NCI-H1105 treated with DMSO at 0.1 percent for 48 hours (cell line): Measurements from ENCODE around the gene SUPT3H.
"Not testable (repeated sequence)": the region's sequence is repeated elsewhere in the genome, so short reads cannot be mapped to it uniquely, and the experiment has no call there.

Experiments
- DNase-seq: peaks from one replicate; lab custom pipeline; 2025; lab: John Stamatoyannopoulos, UW

Gene SUPT3H

GRCh38 chr6:45255434-45255833 is 122.3 kb downstream of the SUPT3H start:
- DNase-seq = no peak

DNA sequence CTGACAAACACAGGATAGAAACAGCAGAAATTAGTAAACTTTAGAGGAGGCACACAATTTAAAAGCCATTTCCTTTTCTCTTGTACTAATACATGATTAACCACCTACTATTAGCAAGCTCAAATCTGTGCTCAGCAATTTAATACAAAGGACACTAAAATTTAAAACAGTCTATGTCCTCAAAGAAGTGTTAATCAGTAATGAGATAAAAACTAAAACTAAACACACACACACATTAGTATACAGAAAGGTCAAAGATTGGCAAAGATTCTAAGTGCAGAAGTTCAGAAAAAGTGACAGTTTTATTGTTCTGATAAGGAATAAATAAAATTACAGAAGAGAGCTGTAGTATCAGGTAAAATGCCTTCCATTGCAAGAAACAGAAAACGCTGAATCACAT is 123.5 kb downstream of the SUPT3H start:
- no peak for DNase-seq

- DNase-seq = peak; percentile 43
These were observed 124.3 kb downstream of the SUPT3H start for GRCh38 chr6:45253453-45253852.

GRCh38 chr6:45231660-45232059 is 146.1 kb downstream of the SUPT3H start:
- no peak for DNase-seq

DNA sequence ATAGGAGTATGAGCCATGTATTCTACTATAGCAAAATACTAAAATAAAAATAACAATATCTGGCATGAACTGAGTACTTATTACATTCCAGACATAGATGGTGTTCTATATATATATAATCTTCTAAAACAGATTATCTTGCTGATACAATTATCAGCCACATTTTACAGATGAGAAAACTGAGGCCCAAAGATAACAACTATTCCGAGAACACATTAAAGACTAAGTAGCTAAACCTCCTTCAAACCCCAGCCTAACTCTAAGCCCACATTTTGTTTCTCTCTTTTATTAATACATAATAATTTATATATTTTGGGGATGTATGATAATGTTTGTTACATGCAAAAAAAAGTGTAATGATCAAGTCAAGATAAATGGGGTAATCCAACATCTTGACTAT is 148.3 kb downstream of the SUPT3H start:
- no peak for DNase-seq

GRCh38 chr6:45226081-45226480 is 151.7 kb downstream of the SUPT3H start:
- no peak for DNase-seq

- DNase-seq = no peak
These were observed 155.4 kb downstream of the SUPT3H start for GRCh38 chr6:45222380-45222779.

- no peak for DNase-seq
These were observed 162.0 kb downstream of the SUPT3H start for GRCh38 chr6:45215759-45216158.

DNA sequence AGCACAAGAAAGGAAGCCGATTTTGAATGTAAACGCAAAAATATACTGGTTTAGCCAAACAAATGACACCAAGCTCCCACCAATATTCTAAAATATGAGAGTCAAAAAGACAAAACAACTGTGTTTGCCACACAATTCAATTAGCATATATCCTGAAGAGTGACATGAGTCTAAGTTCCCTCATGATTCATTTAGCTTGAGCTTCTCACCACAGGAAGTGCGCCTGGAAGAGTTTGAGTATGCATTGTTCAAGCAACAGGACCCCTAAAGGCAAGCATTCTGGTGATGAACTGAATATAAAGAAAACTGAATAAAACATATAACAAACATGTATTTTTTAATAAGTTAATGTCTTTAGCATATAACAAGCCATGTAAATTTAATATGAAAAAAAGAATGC is 164.8 kb downstream of the SUPT3H start:
- no peak for DNase-seq

- DNase-seq = no peak
These were observed 168.0 kb downstream of the SUPT3H start for GRCh38 chr6:45209762-45210161.

DNA sequence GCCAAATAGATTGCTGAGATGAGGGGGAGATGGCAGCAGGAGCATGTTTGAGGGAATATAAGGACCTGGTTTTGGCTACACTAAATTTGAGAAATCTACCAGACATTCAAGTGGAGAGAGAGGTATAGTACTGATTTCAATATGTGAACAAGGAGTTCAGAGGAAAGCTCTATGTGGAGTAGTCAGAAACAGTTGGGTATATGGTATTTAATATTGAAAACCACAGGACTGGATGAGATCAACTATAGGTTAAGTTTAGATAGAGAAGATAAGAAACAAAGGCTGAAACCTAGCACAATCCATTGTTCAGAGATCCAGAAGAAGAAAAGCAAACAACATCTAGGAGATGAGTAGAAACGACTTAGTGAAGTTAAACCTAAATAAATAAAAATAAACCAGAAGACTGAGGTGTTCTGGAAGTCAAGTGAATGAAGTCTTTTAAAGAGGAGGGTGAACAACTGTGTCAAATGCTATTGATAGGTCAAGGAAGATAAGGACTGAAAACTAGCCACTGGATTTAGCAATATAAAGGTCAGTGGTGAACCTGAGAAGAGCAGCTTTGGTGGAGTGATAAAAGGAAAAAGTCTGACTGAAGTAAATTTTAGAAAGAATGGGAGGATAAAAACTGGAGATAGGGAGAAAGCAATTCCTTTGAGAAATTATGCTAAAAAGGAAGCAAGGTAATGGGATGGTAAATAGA is 170.8 kb downstream of the SUPT3H start:
- no peak for DNase-seq

- DNase-seq = no peak
These were observed 176.2 kb downstream of the SUPT3H start for GRCh38 chr6:45201484-45201883.

DNA sequence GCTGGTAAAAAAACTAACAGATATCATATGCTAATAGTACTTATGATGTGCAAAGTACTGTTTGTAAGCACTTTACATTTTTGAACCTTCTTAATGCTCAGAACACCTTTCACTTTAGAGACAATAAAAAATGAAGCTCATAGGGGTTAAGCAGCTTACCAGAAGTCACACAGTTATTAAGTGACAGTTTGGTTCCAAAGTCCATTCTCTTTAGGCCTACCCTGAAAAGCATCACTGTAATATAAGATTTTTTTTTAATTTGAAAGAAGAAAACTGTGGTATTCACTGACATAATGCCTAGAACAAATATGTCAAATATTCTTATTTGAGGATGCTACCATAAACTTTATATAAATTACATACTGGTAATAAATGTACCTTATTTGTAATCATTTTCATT is 177.2 kb downstream of the SUPT3H start:
- no peak for DNase-seq

GRCh38 chr6:45199554-45199953 is 178.2 kb downstream of the SUPT3H start:
- no peak for DNase-seq

DNA sequence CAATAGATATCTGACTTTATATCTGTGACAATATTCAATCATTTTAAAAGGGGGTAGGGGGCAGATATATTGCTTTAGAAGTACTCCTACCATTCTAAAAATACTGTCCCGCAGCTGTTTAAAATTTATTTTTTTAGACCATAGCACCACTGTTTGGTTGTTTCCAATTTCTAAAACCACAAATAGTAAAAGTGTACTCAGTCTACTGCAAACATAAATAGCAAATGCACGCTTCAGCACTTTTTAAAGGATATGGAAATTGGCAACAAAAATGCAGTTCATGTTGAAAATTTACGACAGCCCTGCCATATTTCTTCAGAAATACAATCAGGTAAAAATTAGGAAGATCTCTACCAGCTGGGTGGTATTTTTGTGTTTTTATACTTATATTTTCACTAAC is 181.6 kb downstream of the SUPT3H start:
- DNase-seq = no peak

DNA sequence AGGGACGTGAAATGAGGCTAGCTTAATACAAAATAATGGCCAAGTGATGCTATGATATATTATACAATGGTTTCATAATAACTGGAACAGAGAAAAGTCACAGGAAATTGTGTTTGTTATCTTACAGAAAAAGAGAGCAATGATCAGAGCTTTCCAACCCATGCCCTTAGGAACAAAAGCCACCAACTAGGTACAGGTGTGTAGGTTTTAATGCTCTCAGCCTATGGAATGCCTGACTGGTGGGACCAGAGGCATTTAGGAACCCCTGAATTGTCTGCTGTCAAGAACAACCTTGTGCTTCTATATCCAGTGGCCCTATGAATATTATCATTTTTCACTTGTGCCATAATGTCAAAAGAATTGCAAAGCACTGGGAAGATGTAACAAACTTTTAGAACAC is 182.6 kb downstream of the SUPT3H start:
- no peak for DNase-seq

DNA sequence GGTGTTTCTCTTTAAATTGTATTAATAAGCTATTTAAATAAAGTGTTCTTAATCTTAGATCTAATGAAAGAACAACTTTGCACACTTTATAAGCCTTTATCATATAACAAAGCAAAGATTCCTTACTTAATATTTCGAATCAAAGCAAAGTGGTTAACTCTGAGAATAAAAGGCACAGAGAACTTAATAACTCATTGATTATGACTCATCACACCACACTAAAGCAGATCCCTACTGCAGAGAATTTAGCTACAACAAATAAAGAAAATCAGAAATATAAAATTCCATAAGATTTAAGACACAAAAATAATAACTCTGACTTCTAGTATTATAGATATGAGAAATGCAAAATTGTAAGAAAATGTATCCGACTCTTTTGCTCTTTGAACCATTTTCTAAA is 185.2 kb downstream of the SUPT3H start:
- no peak for DNase-seq

DNA sequence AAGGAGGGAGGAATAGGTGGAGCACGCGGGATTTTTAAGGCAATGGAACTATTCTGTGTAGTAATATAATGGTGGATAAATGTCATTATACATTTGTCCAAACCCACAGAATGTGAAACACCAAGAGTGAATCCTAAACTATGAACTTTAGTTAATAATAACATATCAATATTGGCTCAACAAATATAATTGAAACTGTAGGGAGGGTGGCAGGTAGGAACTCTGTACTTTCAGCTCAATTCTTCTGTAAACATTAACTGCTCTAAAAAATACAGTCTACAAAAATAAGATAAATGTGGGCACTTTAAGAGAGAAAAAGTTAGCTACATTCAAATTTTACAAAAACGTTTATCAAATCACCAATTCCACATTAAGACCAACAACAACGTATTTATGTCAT is 186.3 kb downstream of the SUPT3H start:
- DNase-seq = no peak

DNA sequence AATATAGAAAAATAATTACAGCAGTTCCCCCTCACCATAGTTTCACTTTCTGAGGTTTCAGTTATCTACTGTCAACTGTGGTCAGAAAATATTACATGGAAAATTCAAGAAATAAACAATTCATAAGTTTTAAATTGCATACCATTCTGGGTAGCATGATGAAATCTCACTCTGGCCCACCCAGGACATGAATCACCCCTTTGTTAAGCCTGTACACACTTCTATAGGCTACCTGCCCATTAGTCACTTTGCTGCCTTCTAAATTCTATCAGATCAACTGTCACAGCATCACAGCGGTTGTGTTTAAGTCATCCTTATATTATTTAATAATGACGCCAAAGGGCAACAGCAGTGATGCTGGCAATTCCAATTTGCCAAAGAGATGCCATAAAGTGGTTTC is 189.9 kb downstream of the SUPT3H start:
- DNase-seq = no peak

GRCh38 chr6:45185403-45186251 is 192.1 kb downstream of the SUPT3H start:
- no peak for DNase-seq

GRCh38 chr6:45184937-45185336 is 192.8 kb downstream of the SUPT3H start:
- no peak for DNase-seq

- no peak for DNase-seq
These were observed 193.7 kb downstream of the SUPT3H start for GRCh38 chr6:45184040-45184439.

GRCh38 chr6:45176373-45176772 is 201.4 kb downstream of the SUPT3H start:
- DNase-seq = not testable (repeated sequence)

- DNase-seq = no peak
These were observed 202.5 kb downstream of the SUPT3H start for GRCh38 chr6:45175272-45175671.
